Effector memory CD8-positive, alpha-beta T cell (primary cell): ENCODE measurements around the gene NODAL.

ENCODE experiments used
- ATAC-seq: fragments of 150-1000 bp; cut with Tn5 transposase; replicated peaks from 2 replicates; pipeline ENCODE4 v1.10.0; 2021; ENCODE audit warnings: mild to moderate bottlenecking, moderate library complexity
- DNase-seq, 3 experiments: peaks; one replicate each; pipeline ENCODE4 v3.0.0; 2021
- H3K27ac Mint-ChIP-seq, 2 donors: one replicate each; pipeline ENCODE4 v1.8.0; 2022; ENCODE audit warnings: mild to moderate bottlenecking in 2 of 2, mixed read lengths in 2 of 2, moderate library complexity in 2 of 2
- H3K27me3 Mint-ChIP-seq, 2 donors: one replicate each; pipeline ENCODE4 v1.8.0; 2022; ENCODE audit warnings: mixed read lengths in 2 of 2
- H3K36me3 Mint-ChIP-seq: one replicate; pipeline ENCODE4 v1.8.0; 2022; ENCODE audit warnings: mild to moderate bottlenecking, moderate library complexity, mixed read lengths; ENCODE audit not compliant: insufficient read depth
- H3K4me1 Mint-ChIP-seq, 2 donors: one replicate each; pipeline ENCODE4 v1.8.0; 2022; ENCODE audit warnings: low read depth in 2 of 2, mixed read lengths in 2 of 2
- H3K4me3 Mint-ChIP-seq, 2 donors: one replicate each; pipeline ENCODE4 v1.8.0; 2022; ENCODE audit warnings: mild to moderate bottlenecking in 2 of 2, mixed read lengths in 2 of 2, moderate library complexity in 2 of 2
- H3K9me3 Mint-ChIP-seq, 2 donors: one replicate each; pipeline ENCODE4 v1.8.0; 2022; ENCODE audit warnings: mixed read lengths in 2 of 2

Gene NODAL

GRCh38 chr10:70435241-70436085, 6.0 kb downstream of the NODAL start:
- Mint-ChIP-seq H3K27ac (no peak overlapping the region), H3K27me3 (peaks cover 10 to 17% of the 10 kb centered on the region in 2 donors), H3K4me1 (peaks cover 14 to 16% of the 10 kb centered on the region in 2 donors), H3K9me3 (no peaks in the 10 kb centered on the region), H3K4me3 (no peak overlapping the region), H3K36me3 (no peaks in the 10 kb centered on the region)
- DNase-seq (no peak), ATAC-seq (no peak)

GRCh38 chr10:70433581-70434280, 7.8 kb downstream of the NODAL start:
- Mint-ChIP-seq H3K36me3 (peaks cover 2% of the 10 kb centered on the region), H3K4me1 (peaks cover 14 to 16% of the 10 kb centered on the region in 2 donors), H3K4me3 (no peak overlapping the region), H3K9me3 (no peaks in the 10 kb centered on the region), H3K27ac (peak overlapping the region in 1 of 2 donors; percentile 82), H3K27me3 (peaks cover 0 to 1% of the 10 kb centered on the region in 2 donors)
- DNase-seq = no peak
- ATAC-seq = no peak

- H3K36me3 Mint-ChIP-seq = peaks cover 12% of the 10 kb centered on the region
- peaks cover 14 to 16% of the 10 kb centered on the region in 2 donors for H3K4me1 Mint-ChIP-seq
- DNase-seq = no peak
- H3K9me3 Mint-ChIP-seq = no peaks in the 10 kb centered on the region
- peak overlapping the region; percentile 8 to 62 for H3K27ac Mint-ChIP-seq
- H3K4me3 Mint-ChIP-seq = peak overlapping the region in 1 of 2 donors; percentile 47
- no peak for ATAC-seq
- no peaks in the 10 kb centered on the region for H3K27me3 Mint-ChIP-seq
Measured at GRCh38 chr10:70432561-70433263, 8.8 kb downstream of the NODAL start.

- Mint-ChIP-seq H3K36me3 (peaks cover 15% of the 10 kb centered on the region), H3K4me3 (peak overlapping the region in 1 of 2 donors; percentile 47), H3K27me3 (no peaks in the 10 kb centered on the region), H3K27ac (peak overlapping the region; percentile 8 to 62), H3K4me1 (peaks cover 14 to 16% of the 10 kb centered on the region in 2 donors), H3K9me3 (no peaks in the 10 kb centered on the region)
- ATAC-seq (no peak), DNase-seq (no peak)
Measured at GRCh38 chr10:70432101-70432500, 9.4 kb downstream of the NODAL start.

GRCh38 chr10:70430493-70431445, 10.7 kb downstream of the NODAL start:
- Mint-ChIP-seq H3K27ac (no peak overlapping the region), H3K9me3 (no peaks in the 10 kb centered on the region), H3K4me3 (no peak overlapping the region), H3K4me1 (peaks cover 14 to 16% of the 10 kb centered on the region in 2 donors), H3K36me3 (peaks cover 23% of the 10 kb centered on the region), H3K27me3 (no peaks in the 10 kb centered on the region)
- ATAC-seq (no peak), DNase-seq (no peak)

GRCh38 chr10:70426823-70427222, 14.7 kb downstream of the NODAL start:
- H3K9me3 Mint-ChIP-seq = no peaks in the 10 kb centered on the region
- DNase-seq (no peak), ATAC-seq (no peak)
- H3K4me1 Mint-ChIP-seq = peaks cover under 1 to 1% of the 10 kb centered on the region in 2 donors
- no peak overlapping the region for H3K4me3 Mint-ChIP-seq
- H3K36me3 Mint-ChIP-seq = peaks cover 60% of the 10 kb centered on the region
- no peaks in the 10 kb centered on the region for H3K27me3 Mint-ChIP-seq
- H3K27ac Mint-ChIP-seq = peak overlapping the region in 1 of 2 donors; percentile 20

- H3K9me3 Mint-ChIP-seq = no peaks in the 10 kb centered on the region
- no peaks in the 10 kb centered on the region for H3K27me3 Mint-ChIP-seq
- no peak overlapping the region for H3K4me3 Mint-ChIP-seq
- peaks cover 77% of the 10 kb centered on the region for H3K36me3 Mint-ChIP-seq
- H3K27ac Mint-ChIP-seq = peak overlapping the region in 1 of 2 donors; percentile 67
- no peak for DNase-seq
- H3K4me1 Mint-ChIP-seq = no peaks in the 10 kb centered on the region
- no peak for ATAC-seq
Measured at GRCh38 chr10:70425096-70425495, 16.4 kb downstream of the NODAL start.

GRCh38 chr10:70424320-70424719, 17.2 kb downstream of the NODAL start:
- no peaks in the 10 kb centered on the region for H3K27me3 Mint-ChIP-seq
- H3K4me1 Mint-ChIP-seq = no peaks in the 10 kb centered on the region
- ATAC-seq (no peak), DNase-seq (no peak)
- H3K36me3 Mint-ChIP-seq = peaks cover 85% of the 10 kb centered on the region
- H3K9me3 Mint-ChIP-seq = no peaks in the 10 kb centered on the region
- no peak overlapping the region for H3K27ac Mint-ChIP-seq
- H3K4me3 Mint-ChIP-seq = no peak overlapping the region

GRCh38 chr10:70418713-70419112, 22.8 kb downstream of the NODAL start:
- H3K36me3 Mint-ChIP-seq = peaks cover 60% of the 10 kb centered on the region
- peaks cover 15 to 23% of the 10 kb centered on the region in 2 donors for H3K4me1 Mint-ChIP-seq
- H3K9me3 Mint-ChIP-seq = no peaks in the 10 kb centered on the region
- no peak overlapping the region for H3K4me3 Mint-ChIP-seq
- no peak for ATAC-seq
- H3K27ac Mint-ChIP-seq = peak overlapping the region; percentile 59 to 71
- DNase-seq = no peak
- H3K27me3 Mint-ChIP-seq = no peaks in the 10 kb centered on the region

GRCh38 chr10:70418229-70418628, 23.3 kb downstream of the NODAL start:
- ATAC-seq = no peak
- H3K27ac Mint-ChIP-seq = peak overlapping the region; percentile 66 to 76
- no peaks in the 10 kb centered on the region for H3K27me3 Mint-ChIP-seq
- no peaks in the 10 kb centered on the region for H3K9me3 Mint-ChIP-seq
- H3K4me1 Mint-ChIP-seq = peaks cover 15 to 23% of the 10 kb centered on the region in 2 donors
- DNase-seq = no peak
- H3K4me3 Mint-ChIP-seq = no peak overlapping the region
- peaks cover 56% of the 10 kb centered on the region for H3K36me3 Mint-ChIP-seq

GRCh38 chr10:70417568-70417967, 23.9 kb downstream of the NODAL start:
- peak overlapping the region; percentile 66 to 76 for H3K27ac Mint-ChIP-seq
- no peak overlapping the region for H3K4me3 Mint-ChIP-seq
- H3K9me3 Mint-ChIP-seq = no peaks in the 10 kb centered on the region
- H3K36me3 Mint-ChIP-seq = peaks cover 49% of the 10 kb centered on the region
- ATAC-seq (no peak), DNase-seq (no peak)
- no peaks in the 10 kb centered on the region for H3K27me3 Mint-ChIP-seq
- peaks cover 20 to 29% of the 10 kb centered on the region in 2 donors for H3K4me1 Mint-ChIP-seq

- H3K36me3 Mint-ChIP-seq = peaks cover 16% of the 10 kb centered on the region
- ATAC-seq = no peak
- no peak overlapping the region for H3K4me3 Mint-ChIP-seq
- H3K4me1 Mint-ChIP-seq = peaks cover 35 to 66% of the 10 kb centered on the region in 2 donors
- no peaks in the 10 kb centered on the region for H3K27me3 Mint-ChIP-seq
- no peak for DNase-seq
- no peaks in the 10 kb centered on the region for H3K9me3 Mint-ChIP-seq
- peak overlapping the region in 1 of 2 donors; percentile 68 for H3K27ac Mint-ChIP-seq
Measured at GRCh38 chr10:70412356-70412755, 29.1 kb downstream of the NODAL start.
